Astrocyte (in vitro differentiated cells and primary cell): ENCODE measurements around the gene ZDHHC21. TPM values are rescaled to one million over a fixed set of nuclear protein-coding genes. Genes with fewer than 3 reads are reported as not detected.

Experiments
- DNase-seq: peaks from one replicate; pipeline ENCODE4 v3.0.0-alpha.2; 2010; ENCODE audit warnings: low read depth
- FAIRE-seq: peaks from 2 replicates; lab custom pipeline; 2011; peaks lifted over from hg19 to GRCh38; lab: Jason Lieb, UNC
- H2AFZ ChIP-seq: 2 replicates; pipeline ENCODE4 v1.6.0; 2012; ENCODE audit warnings: low read depth, low read length, inconsistent platforms
- H3K27ac ChIP-seq: 2 replicates; pipeline ENCODE4 v1.5.1; 2011; ENCODE audit warnings: low read depth, low read length, inconsistent platforms
- H3K27me3 ChIP-seq: 2 replicates; pipeline ENCODE4 v1.6.0; 2011; ENCODE audit warnings: low read length, inconsistent platforms; ENCODE audit not compliant: insufficient read depth
- H3K36me3 ChIP-seq: 2 replicates; pipeline ENCODE4 v1.5.1; 2011; ENCODE audit warnings: low read length, inconsistent platforms; ENCODE audit not compliant: insufficient read depth
- H3K4me1 ChIP-seq: 2 replicates; pipeline ENCODE4 v1.5.1; 2011; ENCODE audit warnings: low read length, inconsistent platforms; ENCODE audit not compliant: insufficient read depth
- H3K4me2 ChIP-seq: 2 replicates; pipeline ENCODE4 v1.6.0; 2012; ENCODE audit warnings: low read length, inconsistent platforms
- H3K4me3 ChIP-seq: 2 replicates; pipeline ENCODE4 v1.5.1; 2011; ENCODE audit warnings: low read depth, mild to moderate bottlenecking, low read length, inconsistent platforms; ENCODE audit not compliant: insufficient read depth
- H3K79me2 ChIP-seq: 2 replicates; pipeline ENCODE4 v1.6.0; 2012; ENCODE audit warnings: mild to moderate bottlenecking, low read length, inconsistent platforms; ENCODE audit not compliant: insufficient read depth
- H3K9ac ChIP-seq: 2 replicates; pipeline ENCODE4 v1.6.0; 2012; ENCODE audit warnings: mild to moderate bottlenecking, low read length, inconsistent platforms
- H3K9me3 ChIP-seq: 2 replicates; pipeline ENCODE4 v1.5.1; 2012; ENCODE audit warnings: low read depth, mild to moderate bottlenecking, low read length, inconsistent platforms; ENCODE audit not compliant: insufficient read depth
- H4K20me1 ChIP-seq: 2 replicates; pipeline ENCODE4 v1.6.0; 2012; ENCODE audit warnings: low read length, inconsistent platforms; ENCODE audit not compliant: insufficient read depth
- H3K27ac Mint-ChIP-seq: one replicate; pipeline ENCODE4 v1.8.0; 2021; ENCODE audit warnings: mild to moderate bottlenecking, mixed read lengths; ENCODE audit not compliant: unreplicated experiment
- H3K27me3 Mint-ChIP-seq: one replicate; pipeline ENCODE4 v1.8.0; 2021; ENCODE audit warnings: low read depth, mixed read lengths; ENCODE audit not compliant: unreplicated experiment
- H3K36me3 Mint-ChIP-seq: one replicate; pipeline ENCODE4 v1.8.0; 2021; ENCODE audit warnings: low read depth, mixed read lengths; ENCODE audit not compliant: unreplicated experiment
- H3K4me1 Mint-ChIP-seq: one replicate; pipeline ENCODE4 v1.8.0; 2021; ENCODE audit warnings: low read depth, mixed read lengths; ENCODE audit not compliant: unreplicated experiment
- H3K4me3 Mint-ChIP-seq: one replicate; pipeline ENCODE4 v1.8.0; 2021; ENCODE audit warnings: mild to moderate bottlenecking, moderate library complexity, mixed read lengths; ENCODE audit not compliant: unreplicated experiment
- H3K9me3 Mint-ChIP-seq: one replicate; pipeline ENCODE4 v1.8.0; 2021; ENCODE audit warnings: mild to moderate bottlenecking, mixed read lengths; ENCODE audit not compliant: unreplicated experiment
- CTCF ChIP-seq: IDR thresholded peaks from 2 replicates; pipeline ENCODE4 v1.5.1; 2011; ENCODE audit warnings: low read depth, mild to moderate bottlenecking, inconsistent platforms, low read length, moderate library complexity; ENCODE audit not compliant: insufficient read depth
- EZH2 ChIP-seq: IDR thresholded peaks from 2 replicates; pipeline ENCODE4 v1.6.1; 2012; ENCODE audit warnings: mild to moderate bottlenecking, low read length, inconsistent platforms; ENCODE audit not compliant: insufficient read depth
- total RNA-seq: library from RNA; stranded (reverse); gene quantifications from 2 replicates; pipeline ENCODE4 v1.2.1, GENCODE V29; 2021

ZDHHC21 gene
- total RNA-seq, 1 donor from 2014 or later, result 9.8 TPM

DNA sequence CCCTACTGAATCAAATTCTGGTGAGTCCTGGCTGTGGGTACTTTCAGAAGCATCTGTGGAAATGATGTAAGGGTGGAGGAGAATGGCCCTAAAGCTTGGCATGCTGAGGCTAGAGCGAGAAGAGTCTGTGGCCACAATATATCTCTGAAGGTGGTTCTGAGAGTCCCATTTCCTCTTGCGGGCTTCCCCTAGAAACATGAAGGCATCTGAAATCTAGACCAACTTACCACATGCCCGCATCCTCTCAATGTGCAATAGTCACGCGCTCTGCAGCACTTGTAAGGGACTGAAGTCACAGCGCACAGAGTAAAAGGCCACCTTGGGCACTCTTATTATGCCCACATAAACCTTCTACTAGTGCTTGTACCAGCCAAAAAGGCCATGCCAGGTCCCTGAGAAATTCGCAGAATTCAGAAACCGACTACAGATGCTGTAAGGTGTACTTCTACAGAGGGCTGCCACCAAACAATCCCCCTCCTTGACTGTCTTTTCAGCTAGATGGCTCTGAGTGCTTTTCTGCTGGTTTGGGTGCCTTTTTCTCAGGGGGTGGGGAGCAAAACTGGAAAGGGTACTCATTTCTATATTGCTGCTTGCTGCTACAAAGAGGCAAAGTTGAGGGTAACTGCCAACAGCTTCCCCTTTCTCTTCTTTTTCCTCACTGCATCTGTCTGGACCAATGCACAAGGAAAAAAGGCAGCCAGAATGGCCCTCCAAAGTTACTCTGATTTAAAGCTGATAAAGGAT is 107.3 kb downstream of the ZDHHC21 start:
- TF ChIP-seq CTCF (no peak), EZH2 (no peak)
- Mint-ChIP-seq H3K4me3 (no peak overlapping the region), H3K9me3 (peaks cover 5% of the 10 kb centered on the region), H3K27ac (no peak overlapping the region), H3K36me3 (peaks cover 2% of the 10 kb centered on the region), H3K4me1 (no peaks in the 10 kb centered on the region), H3K27me3 (no peaks in the 10 kb centered on the region)
- Histone ChIP-seq H3K27ac (no peak overlapping the region), H4K20me1 (no peaks in the 10 kb centered on the region), H3K4me3 (no peak overlapping the region), H3K9me3 (no peaks in the 10 kb centered on the region), H3K36me3 (no peaks in the 10 kb centered on the region), H3K4me2 (no peak overlapping the region), H3K27me3 (no peaks in the 10 kb centered on the region), H3K4me1 (no peaks in the 10 kb centered on the region), H3K9ac (no peak overlapping the region), H3K79me2 (no peaks in the 10 kb centered on the region), H2AFZ (no peak overlapping the region)
- DNase-seq (no peak), FAIRE-seq (no peak)

GRCh38 chr9:14584571-14584970 is 108.7 kb downstream of the ZDHHC21 start:
- DNase-seq (no peak), FAIRE-seq (no peak)
- no peak overlapping the region for H3K9ac ChIP-seq
- Mint-ChIP-seq H3K27me3 (no peaks in the 10 kb centered on the region), H3K27ac (no peak overlapping the region), H3K9me3 (peaks cover 5% of the 10 kb centered on the region), H3K36me3 (peaks cover 2% of the 10 kb centered on the region), H3K4me1 (no peaks in the 10 kb centered on the region), H3K4me3 (no peak overlapping the region)
- no peaks in the 10 kb centered on the region for H3K36me3 ChIP-seq
- no peaks in the 10 kb centered on the region for H3K27me3 ChIP-seq
- TF ChIP-seq EZH2 (no peak), CTCF (no peak)
- no peak overlapping the region for H3K27ac ChIP-seq
- no peaks in the 10 kb centered on the region for H3K9me3 ChIP-seq
- H2AFZ ChIP-seq, result no peak overlapping the region
- no peaks in the 10 kb centered on the region for H4K20me1 ChIP-seq
- no peak overlapping the region for H3K4me3 ChIP-seq
- H3K79me2 ChIP-seq, result no peaks in the 10 kb centered on the region
- no peaks in the 10 kb centered on the region for H3K4me1 ChIP-seq
- H3K4me2 ChIP-seq, result no peak overlapping the region

- no peak for DNase-seq
- H3K27ac ChIP-seq, result no peak overlapping the region
- H3K4me3 ChIP-seq, result no peak overlapping the region
- Mint-ChIP-seq H3K4me3 (no peak overlapping the region), H3K4me1 (no peaks in the 10 kb centered on the region), H3K27me3 (no peaks in the 10 kb centered on the region), H3K27ac (no peak overlapping the region), H3K36me3 (peaks cover 2% of the 10 kb centered on the region), H3K9me3 (peaks cover 8% of the 10 kb centered on the region)
- no peaks in the 10 kb centered on the region for H3K79me2 ChIP-seq
- no peak overlapping the region for H2AFZ ChIP-seq
- H3K9ac ChIP-seq, result no peak overlapping the region
- no peaks in the 10 kb centered on the region for H3K4me1 ChIP-seq
- H3K9me3 ChIP-seq, result no peaks in the 10 kb centered on the region
- no peaks in the 10 kb centered on the region for H4K20me1 ChIP-seq
- FAIRE-seq, result no peak
- H3K27me3 ChIP-seq, result no peaks in the 10 kb centered on the region
- no peaks in the 10 kb centered on the region for H3K36me3 ChIP-seq
- no peak for TF ChIP-seq CTCF
- no peak overlapping the region for H3K4me2 ChIP-seq
These were observed 115.2 kb downstream of the ZDHHC21 start for GRCh38 chr9:14578030-14578429.
